WTC11 (cell line): Measurements from ENCODE around the gene PTX4.

Source experiments
- ETV6 ChIP-seq: sonication (generic); formaldehyde crosslinking; IDR thresholded peaks from 2 replicates; pipeline ENCODE4 v1.8.1; 2022; ENCODE audit warnings: mild to moderate bottlenecking, missing genetic modification reagents
- FOXK1 ChIP-seq: sonication (generic); formaldehyde crosslinking; IDR thresholded peaks from 2 replicates; pipeline ENCODE4 v1.8.0; 2022; ENCODE audit warnings: mild to moderate bottlenecking, moderate library complexity, missing genetic modification reagents
- JUN ChIP-seq: sonication (generic); formaldehyde crosslinking; IDR thresholded peaks from 2 replicates; pipeline ENCODE4 v1.8.0; 2023; ENCODE audit warnings: mild to moderate bottlenecking, missing genetic modification reagents
- NR3C1 ChIP-seq: sonication (generic); formaldehyde crosslinking; conservative IDR thresholded peaks from 2 replicates; pipeline ENCODE4 v1.8.1; 2023; ENCODE audit warnings: low read depth, mild to moderate bottlenecking, missing genetic modification reagents
- SMAD3 ChIP-seq: sonication (generic); formaldehyde crosslinking; IDR thresholded peaks from 2 replicates; pipeline ENCODE4 v1.8.0; 2022; ENCODE audit warnings: missing genetic modification reagents, mild to moderate bottlenecking, borderline replicate concordance
- TCF7 ChIP-seq: sonication (generic); formaldehyde crosslinking; IDR thresholded peaks from 2 replicates; pipeline ENCODE4 v1.8.0; 2022; ENCODE audit warnings: mild to moderate bottlenecking, low read depth, missing genetic modification reagents, moderate library complexity
- TEAD4 ChIP-seq: sonication (generic); formaldehyde crosslinking; IDR thresholded peaks from 2 replicates; pipeline ENCODE4 v1.8.0; 2022; ENCODE audit warnings: mild to moderate bottlenecking, missing genetic modification reagents
- TF ChIP-seq, protein P1 (sequence below): fragments of 200-600 bp; IDR thresholded peaks from 2 replicates; pipeline ENCODE4 v1.8.0; 2022; ENCODE audit warnings: antibody characterized with exemption
- TF ChIP-seq, protein P2 (sequence below): sonication (generic); formaldehyde crosslinking; IDR thresholded peaks from 2 replicates; pipeline ENCODE4 v1.8.1; 2023; ENCODE audit warnings: mild to moderate bottlenecking, moderate library complexity, missing genetic modification reagents
- TF ChIP-seq, protein P3 (sequence below): sonication (generic); formaldehyde crosslinking; IDR thresholded peaks from 2 replicates; pipeline ENCODE4 v1.8.0; 2022; ENCODE audit warnings: mild to moderate bottlenecking, missing genetic modification reagents

DNA sequence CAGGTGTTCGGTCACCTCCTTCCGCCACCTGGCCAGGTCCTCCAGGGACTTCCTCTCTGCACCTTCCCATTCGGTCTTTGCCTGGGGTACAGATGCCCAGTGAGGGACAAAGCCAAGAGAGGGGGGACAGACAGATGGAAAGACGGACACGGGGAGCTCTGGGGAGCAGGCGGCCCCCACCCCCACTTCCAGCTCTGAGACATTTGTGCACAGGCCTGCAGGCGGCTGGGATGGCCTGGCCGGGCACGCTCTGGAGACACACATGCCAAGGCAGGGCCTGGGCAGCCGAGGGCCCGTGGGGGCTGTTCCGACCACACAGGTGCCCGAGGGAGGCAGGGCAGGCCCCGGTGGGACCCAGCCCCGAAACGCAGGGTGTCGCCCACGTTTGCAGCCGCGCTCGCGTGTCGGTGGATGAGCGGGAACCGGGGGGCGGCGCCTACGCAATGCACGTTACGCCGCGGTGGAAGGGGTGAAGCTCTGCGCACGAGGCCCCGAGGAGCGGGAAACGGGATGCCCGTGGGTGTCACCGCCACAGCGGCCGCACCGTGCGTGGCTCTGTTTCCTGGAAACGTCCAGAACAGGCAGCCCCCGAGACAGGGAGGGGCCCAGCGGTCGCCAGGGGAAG is 51.9 kb downstream of the PTX4 start:
- no peak for TF ChIP-seq FOXK1 (CRISPR knock-in tag)
- TF ChIP-seq NR3C1 (CRISPR knock-in tag), result no peak
- TF ChIP-seq, protein P1, sequence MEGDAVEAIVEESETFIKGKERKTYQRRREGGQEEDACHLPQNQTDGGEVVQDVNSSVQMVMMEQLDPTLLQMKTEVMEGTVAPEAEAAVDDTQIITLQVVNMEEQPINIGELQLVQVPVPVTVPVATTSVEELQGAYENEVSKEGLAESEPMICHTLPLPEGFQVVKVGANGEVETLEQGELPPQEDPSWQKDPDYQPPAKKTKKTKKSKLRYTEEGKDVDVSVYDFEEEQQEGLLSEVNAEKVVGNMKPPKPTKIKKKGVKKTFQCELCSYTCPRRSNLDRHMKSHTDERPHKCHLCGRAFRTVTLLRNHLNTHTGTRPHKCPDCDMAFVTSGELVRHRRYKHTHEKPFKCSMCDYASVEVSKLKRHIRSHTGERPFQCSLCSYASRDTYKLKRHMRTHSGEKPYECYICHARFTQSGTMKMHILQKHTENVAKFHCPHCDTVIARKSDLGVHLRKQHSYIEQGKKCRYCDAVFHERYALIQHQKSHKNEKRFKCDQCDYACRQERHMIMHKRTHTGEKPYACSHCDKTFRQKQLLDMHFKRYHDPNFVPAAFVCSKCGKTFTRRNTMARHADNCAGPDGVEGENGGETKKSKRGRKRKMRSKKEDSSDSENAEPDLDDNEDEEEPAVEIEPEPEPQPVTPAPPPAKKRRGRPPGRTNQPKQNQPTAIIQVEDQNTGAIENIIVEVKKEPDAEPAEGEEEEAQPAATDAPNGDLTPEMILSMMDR, result no peak
- TF ChIP-seq, protein P2, sequence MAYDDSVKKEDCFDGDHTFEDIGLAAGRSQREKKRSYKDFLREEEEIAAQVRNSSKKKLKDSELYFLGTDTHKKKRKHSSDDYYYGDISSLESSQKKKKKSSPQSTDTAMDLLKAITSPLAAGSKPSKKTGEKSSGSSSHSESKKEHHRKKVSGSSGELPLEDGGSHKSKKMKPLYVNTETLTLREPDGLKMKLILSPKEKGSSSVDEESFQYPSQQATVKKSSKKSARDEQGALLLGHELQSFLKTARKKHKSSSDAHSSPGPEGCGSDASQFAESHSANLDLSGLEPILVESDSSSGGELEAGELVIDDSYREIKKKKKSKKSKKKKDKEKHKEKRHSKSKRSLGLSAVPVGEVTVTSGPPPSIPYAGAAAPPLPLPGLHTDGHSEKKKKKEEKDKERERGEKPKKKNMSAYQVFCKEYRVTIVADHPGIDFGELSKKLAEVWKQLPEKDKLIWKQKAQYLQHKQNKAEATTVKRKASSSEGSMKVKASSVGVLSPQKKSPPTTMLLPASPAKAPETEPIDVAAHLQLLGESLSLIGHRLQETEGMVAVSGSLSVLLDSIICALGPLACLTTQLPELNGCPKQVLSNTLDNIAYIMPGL (CRISPR knock-in tag), result no peak
- no peak for TF ChIP-seq SMAD3 (CRISPR knock-in tag)
- TF ChIP-seq TCF7 (CRISPR knock-in tag), result no peak
- TF ChIP-seq, protein P3, sequence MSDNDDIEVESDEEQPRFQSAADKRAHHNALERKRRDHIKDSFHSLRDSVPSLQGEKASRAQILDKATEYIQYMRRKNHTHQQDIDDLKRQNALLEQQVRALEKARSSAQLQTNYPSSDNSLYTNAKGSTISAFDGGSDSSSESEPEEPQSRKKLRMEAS (CRISPR knock-in tag), result no peak
- TF ChIP-seq JUN (CRISPR knock-in tag), result no peak
- TF ChIP-seq ETV6 (CRISPR knock-in tag), result no peak
- TF ChIP-seq TEAD4 (CRISPR knock-in tag), result no peak
